NCI-H2196 treated with DMSO at 0.1 percent for 48 hours (cell line): Measurements from ENCODE around the gene TMEM232.
"Not testable (repeated sequence)": the region's sequence is repeated elsewhere in the genome, so short reads cannot be mapped to it uniquely, and the experiment has no call there.

Experiments used
- DNase-seq: peaks from one replicate; lab custom pipeline; 2025; ENCODE audit not compliant: unreplicated experiment; lab: John Stamatoyannopoulos, UW

TMEM232 gene

DNA sequence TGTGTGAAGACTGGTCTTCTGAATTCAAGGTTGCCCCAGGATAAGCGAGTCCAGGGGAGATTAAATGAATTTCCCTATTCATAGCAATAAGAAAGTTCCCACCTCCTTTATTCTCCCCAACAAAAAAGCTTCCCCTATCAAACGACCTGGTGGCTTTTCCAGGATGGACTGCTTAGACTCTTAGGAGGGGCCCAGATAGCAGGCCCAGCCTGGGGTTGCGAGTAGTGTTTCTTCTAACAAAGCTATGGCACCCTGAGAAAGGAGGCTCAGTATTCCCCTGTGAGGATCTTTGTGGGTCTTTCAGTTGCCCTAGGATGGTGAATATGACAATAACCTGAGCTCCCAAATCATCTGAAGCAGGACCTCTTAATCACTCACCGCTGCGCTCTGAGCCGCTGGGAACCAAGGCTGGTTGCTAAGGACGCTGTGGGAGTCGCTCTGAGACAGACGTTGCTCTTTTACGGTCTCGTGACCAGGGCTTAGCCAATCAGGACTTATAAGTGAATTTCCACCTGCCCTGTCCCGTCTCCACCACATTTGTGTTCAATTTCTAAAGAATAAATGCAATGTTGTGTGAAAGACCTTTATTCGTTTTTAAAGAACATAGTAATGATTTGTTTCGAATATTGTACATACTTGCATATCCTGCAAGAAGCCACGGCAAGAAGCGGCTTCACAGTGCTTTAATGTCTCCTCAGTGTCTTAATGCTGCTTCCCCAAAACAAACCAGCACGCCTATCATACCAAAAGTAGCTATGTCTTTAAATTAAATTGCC lies at the start of gene TMEM232:
TMEM232 (minus strand) TSS at position 423 of the 776 bp plus-strand sequence. CDS start 59,319 bp downstream, outside the sequence.
- DNase-seq, result peak; percentile 67

- no peak for DNase-seq
These were observed 43.8 kb upstream of the TMEM232 start for GRCh38 chr5:110770286-110770685.

GRCh38 chr5:110769000-110769681 lies 42.7 kb upstream of the TMEM232 start:
- no peak for DNase-seq

DNA sequence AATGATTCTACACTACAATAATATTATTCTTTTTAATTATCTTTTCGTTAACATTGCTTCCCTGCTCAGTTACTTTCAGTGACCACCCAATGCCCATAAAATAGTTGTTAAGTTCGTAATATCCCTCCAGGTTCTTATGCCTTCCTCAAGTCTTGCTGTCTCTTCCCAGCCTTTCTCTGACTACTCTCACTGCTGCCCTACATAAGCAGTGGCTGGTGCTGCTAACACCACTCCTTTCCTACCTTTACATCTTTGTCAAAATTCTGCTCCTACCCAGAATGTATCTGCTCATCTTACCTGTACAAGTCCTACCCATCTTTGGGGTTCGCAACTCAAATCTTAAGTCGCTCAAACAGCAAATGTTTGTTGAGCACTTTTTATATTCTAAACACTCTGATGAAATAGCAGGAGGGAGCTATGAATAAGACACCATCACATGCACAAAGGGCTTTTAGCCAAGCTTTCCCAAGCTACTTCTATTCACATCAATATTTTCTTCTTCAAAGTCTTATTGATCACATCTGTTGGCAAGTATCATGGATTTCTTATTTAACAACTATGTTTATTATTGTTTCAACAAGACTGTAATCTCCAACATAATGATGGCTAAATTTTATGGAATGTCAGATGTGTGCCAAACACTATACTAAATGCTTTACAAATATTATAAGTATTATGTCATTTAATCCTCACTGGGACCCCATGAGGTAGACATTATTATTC lies 41.8 kb upstream of the TMEM232 start:
- no peak for DNase-seq

DNA sequence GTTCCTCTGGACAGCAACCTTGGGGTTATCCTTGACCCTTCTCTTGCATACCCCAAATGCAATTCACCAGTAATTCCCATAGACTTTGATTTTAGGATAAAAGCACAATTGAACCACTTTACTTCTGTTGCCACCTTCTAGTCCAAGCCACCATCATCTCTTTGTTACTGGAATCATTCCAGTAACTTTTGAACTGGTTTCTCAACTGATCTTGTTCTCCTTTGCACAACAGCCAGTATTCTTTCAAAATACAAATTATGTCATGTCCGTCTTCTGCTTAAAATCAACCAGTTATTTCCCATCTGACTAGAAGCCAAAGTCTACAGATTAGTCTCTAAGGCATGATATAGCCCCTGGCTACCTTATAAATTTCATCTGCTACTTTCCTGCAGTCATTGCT lies 33.7 kb upstream of the TMEM232 start:
- DNase-seq, result no peak

GRCh38 chr5:110757118-110757729 lies 30.8 kb upstream of the TMEM232 start:
- peak; percentile 42 for DNase-seq

- no peak for DNase-seq
These were observed 27.7 kb upstream of the TMEM232 start for GRCh38 chr5:110754181-110754580.

- no peak for DNase-seq
These were observed 27.1 kb upstream of the TMEM232 start for GRCh38 chr5:110753600-110753999.

GRCh38 chr5:110752953-110753352 lies 26.5 kb upstream of the TMEM232 start:
- DNase-seq, result no peak

- DNase-seq, result no peak
These were observed 25.7 kb upstream of the TMEM232 start for GRCh38 chr5:110751902-110752762.

GRCh38 chr5:110738812-110739651 lies 12.6 kb upstream of the TMEM232 start, which contains the start of gene SLC25A46:
Gene SLC25A46, plus strand, starts transcription at chr5:110739007. Its CDS starts 113 bp downstream, at chr5:110739120.
- peak; percentile 78 for DNase-seq

GRCh38 chr5:110738503-110738811 lies 12.0 kb upstream of the TMEM232 start:
- DNase-seq, result no peak

DNA sequence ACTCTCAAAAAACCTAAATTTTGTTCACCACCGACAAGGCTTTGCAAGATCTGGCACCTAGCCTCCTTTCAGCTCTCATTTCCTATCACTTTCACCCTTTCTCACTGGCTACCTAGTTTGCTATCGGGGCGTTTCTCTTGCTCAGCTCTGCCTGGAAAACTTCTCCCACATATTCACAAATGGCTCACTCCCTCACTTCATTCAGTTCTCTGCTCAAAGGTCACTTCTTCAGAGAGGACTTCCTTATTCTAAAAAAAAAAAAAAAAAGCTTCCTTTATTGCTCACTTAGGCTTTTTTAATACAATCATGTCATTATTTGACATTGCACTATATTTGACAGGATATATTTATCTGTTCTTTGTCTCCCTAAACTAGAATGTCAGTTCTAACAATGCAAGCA lies 10.3 kb upstream of the TMEM232 start:
- DNase-seq, result no peak

GRCh38 chr5:110735556-110735955 lies 9.1 kb upstream of the TMEM232 start:
- no peak for DNase-seq

DNA sequence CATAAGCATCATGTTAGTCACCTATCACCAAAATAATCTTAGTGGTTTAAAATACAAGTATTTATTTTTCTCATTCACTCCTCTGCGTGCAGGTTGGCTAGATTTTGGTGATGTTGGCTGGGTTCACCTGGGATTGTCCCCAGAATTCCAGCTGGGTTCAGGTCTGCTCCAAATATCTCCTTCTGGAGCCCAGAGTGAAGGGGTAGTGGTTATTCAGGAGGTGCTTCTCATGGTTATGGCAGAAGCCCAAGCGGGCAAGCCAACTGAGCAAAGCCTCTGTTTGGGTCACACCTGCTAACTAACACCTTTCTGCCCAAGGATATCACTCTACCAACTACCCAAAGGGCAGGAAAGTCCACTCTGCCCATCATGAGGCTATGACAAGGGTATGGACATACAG lies 7.6 kb upstream of the TMEM232 start:
- DNase-seq, result no peak

- not testable (repeated sequence) for DNase-seq
These were observed 5.0 kb upstream of the TMEM232 start for GRCh38 chr5:110731499-110731898.

GRCh38 chr5:110727025-110727314 lies 499 bp upstream of the TMEM232 start:
- DNase-seq, result no peak

GRCh38 chr5:110718311-110718710 lies 8.2 kb downstream of the TMEM232 start:
- no peak for DNase-seq
